ENCODE measurements around the gene SELENOH.
A peak's percentile ranks its signal among the peaks of the same experiment; 100 is the strongest.

SELENOH gene

DNA sequence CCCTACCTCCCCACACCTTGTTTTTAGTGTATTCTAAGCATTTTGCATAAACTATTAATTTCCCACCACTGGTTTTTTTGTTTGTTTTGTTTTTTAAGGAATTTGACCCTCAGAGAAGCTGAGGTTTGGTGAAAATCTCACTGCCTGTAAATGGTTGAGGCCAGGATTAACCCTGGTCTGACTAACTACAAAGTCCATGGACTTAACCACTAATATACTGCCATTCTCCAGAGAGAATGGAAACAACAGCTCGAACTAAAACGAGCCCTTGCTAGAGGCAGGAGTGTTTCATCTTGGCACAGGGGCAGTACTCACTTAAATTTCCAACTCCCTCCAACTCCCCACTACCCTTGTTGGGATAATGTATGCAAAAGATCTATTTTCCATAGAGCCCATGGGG lies 23.3 kb downstream of the SELENOH start:
- Mint-ChIP-seq H3K27me3 (no peaks in the 10 kb centered on the region), H3K27ac (no peak overlapping the region), H3K4me1 (peaks cover 26% of the 10 kb centered on the region), H3K4me3 (no peak overlapping the region), H3K36me3 (peaks cover 6% of the 10 kb centered on the region), H3K9me3 (no peaks in the 10 kb centered on the region)

DNA sequence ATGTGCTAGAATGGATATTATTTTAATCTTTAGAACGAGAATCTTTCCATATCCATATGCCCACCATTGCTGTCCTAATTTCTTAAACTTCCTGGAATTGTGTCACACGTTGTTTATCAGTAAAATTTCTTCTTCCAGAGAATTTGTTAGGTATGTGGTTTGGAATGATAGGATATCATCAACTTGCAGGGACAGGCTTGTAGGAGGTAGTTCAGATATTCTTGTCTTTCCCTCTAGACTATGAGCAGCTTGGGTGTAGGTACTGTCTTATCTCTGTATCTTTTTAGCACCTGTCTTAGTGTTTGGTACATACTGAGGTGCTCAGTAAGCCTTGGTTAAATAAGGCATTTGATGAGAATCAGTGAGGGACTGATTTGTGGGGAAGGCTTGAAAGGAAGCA lies 23.7 kb downstream of the SELENOH start:
- Mint-ChIP-seq H3K36me3 (peaks cover 8% of the 10 kb centered on the region), H3K9me3 (no peaks in the 10 kb centered on the region), H3K27me3 (no peaks in the 10 kb centered on the region), H3K4me3 (no peak overlapping the region), H3K27ac (no peak overlapping the region), H3K4me1 (peaks cover 26% of the 10 kb centered on the region)

DNA sequence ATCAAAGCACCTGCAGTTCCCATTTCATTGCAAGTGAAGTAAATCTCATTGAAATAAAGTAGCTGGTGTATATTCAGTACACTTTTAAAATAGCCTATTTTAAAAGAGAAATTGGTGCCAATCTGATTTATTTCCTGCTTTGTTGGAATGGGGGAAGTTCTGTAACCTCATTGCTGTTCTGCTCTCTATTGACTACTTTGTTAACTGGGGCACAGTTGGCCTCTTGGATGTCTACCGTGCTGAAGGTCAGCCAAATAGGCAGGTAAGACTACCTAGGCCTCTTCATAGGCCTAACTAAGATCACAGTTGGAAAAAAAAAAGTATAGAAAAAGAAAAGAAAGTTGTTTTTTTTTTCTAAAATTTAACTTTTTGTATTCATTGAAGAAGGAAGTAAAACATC lies 29.5 kb downstream of the SELENOH start:
- peaks cover 5% of the 10 kb centered on the region for H3K4me1 Mint-ChIP-seq

DNA sequence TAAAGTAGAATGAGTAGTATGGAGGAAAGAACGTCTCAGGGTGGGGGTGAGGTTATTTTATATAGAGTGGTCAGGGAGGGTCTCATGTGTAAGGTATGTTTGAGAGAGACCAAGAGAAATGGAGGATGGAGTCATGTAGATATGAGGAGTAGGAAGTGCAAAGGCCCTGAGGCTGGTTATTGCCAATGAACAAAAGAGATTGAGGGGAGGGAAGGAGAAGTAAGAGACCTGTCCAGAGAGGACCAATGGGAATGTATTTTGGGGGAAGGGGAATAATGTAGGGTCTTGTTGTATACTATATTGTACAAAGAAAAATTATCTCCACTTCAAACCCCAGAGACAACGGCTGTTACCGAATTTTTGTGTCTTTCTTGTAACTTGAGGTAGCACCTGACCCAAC lies 30.1 kb downstream of the SELENOH start:
- Mint-ChIP-seq H3K36me3 (peaks cover 8% of the 10 kb centered on the region), H3K4me1 (peaks cover 5% of the 10 kb centered on the region), H3K27me3 (no peaks in the 10 kb centered on the region), H3K9me3 (no peaks in the 10 kb centered on the region), H3K4me3 (no peak overlapping the region), H3K27ac (no peak overlapping the region)

More for the DNA sequence above, 29.5 kb downstream of the SELENOH start:
- peaks cover 9% of the 10 kb centered on the region for H3K36me3 Mint-ChIP-seq
- H3K27ac Mint-ChIP-seq = no peak overlapping the region
- H3K27me3 Mint-ChIP-seq = no peaks in the 10 kb centered on the region
- no peak overlapping the region for H3K4me3 Mint-ChIP-seq
- H3K9me3 Mint-ChIP-seq = no peaks in the 10 kb centered on the region

DNA sequence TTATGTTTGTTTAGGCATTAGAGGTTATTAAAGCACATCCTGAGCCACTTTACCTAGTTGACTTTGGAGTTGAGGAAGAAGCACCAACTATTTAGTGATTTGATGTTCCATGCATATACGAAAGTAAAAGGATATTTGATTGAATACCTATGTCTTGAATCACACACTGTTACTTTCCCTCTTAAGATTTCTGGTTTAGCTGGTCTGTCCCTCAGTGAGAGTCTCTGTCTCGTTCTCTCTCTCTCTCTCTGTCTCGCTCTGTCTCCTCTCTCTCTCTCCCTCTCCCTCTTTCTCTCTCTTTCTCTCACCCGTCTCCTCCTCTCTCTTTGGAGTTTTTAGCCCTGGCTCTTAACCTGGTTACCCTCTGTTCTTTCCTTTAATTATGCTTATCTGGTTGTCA lies 31.3 kb downstream of the SELENOH start:
- Mint-ChIP-seq H3K9me3 (no peaks in the 10 kb centered on the region), H3K4me1 (peaks cover 5% of the 10 kb centered on the region), H3K27me3 (no peaks in the 10 kb centered on the region), H3K4me3 (no peak overlapping the region), H3K36me3 (peaks cover 7% of the 10 kb centered on the region), H3K27ac (no peak overlapping the region)

DNA sequence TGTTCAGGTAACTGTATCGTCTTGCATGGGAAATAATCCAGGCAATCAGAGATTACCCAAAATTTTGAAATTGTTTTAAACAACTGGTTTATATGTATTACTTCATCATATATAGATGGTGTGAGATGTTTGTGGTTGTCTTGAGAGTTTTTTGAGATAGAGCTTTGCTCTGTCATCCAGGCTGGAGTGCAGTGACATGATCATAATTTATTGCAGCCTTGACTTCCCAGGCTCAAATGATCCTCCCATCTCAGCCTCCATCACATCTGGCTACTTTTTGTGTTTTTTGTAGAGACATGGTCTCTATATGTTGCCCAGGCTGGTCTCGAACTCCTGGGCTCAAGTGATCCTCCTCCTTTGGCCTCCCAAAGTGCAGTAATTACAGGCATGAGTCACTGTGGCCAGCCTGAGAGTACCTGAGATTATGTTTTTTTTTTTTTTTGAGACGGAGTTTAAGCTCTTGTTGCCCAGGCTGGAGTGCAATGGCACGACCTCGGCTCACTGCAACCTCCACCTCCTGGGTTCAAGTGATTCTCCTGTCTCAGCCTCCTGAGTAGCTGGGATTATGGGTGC lies 31.8 kb downstream of the SELENOH start:
- Mint-ChIP-seq H3K27ac (no peak overlapping the region), H3K4me1 (peaks cover 5% of the 10 kb centered on the region), H3K4me3 (no peak overlapping the region)

DNA sequence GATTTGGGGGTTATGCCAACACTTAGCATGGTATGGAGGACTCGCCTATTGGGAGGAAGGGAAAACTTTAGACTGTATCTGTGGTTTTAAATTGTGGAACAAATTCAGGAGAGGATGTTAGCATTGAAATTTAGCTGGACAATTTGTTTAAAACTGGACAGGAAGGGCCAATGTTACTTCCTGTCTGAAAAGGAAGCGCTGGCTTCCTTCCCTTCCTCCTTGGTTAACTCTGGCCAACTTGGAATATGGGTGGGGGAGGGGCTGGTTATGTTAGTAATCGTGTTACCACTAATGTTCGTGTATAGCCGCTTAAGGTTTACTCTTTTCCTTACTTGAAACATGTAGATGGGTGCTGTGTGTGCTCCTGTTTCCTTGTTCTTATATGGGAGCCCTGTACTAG lies 34.2 kb downstream of the SELENOH start:
- no peak overlapping the region for H3K27ac Mint-ChIP-seq

More for the DNA sequence above, 31.8 kb downstream of the SELENOH start:
- H3K27me3 Mint-ChIP-seq = no peaks in the 10 kb centered on the region
- no peaks in the 10 kb centered on the region for H3K9me3 Mint-ChIP-seq
- peaks cover 5% of the 10 kb centered on the region for H3K36me3 Mint-ChIP-seq

DNA sequence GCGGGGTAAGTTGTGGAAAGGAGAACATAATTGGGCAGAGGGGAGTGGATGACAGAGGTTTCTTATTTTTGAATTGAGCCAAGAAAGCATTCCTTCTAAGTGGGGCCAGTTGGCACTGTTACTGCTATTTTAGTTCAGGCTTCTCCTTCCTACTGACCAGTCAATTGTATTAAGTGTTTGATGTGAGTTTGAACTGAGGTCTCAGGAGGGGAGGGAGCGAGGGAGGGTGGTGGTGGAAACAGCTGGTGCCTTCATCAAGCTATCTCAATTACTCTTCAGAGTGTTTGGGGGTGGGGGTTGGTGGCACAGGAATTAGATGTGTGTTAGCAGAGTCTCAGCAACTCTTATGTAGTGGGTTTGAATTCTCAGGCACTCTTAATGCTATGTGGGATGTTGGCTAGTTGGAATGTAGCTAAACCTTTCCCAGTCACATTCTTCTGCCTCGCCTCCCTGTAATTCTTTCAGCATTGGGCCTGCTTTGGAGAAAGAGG lies 34.8 kb downstream of the SELENOH start:
- no peak overlapping the region for H3K4me3 Mint-ChIP-seq
- peaks cover 2% of the 10 kb centered on the region for H3K36me3 Mint-ChIP-seq
- peaks cover 14% of the 10 kb centered on the region for H3K4me1 Mint-ChIP-seq
- H3K9me3 Mint-ChIP-seq = no peaks in the 10 kb centered on the region
- H3K27me3 Mint-ChIP-seq = no peaks in the 10 kb centered on the region
- H3K27ac Mint-ChIP-seq = no peak overlapping the region

More for the DNA sequence above, 34.2 kb downstream of the SELENOH start:
- H3K4me1 Mint-ChIP-seq = peaks cover 14% of the 10 kb centered on the region
- H3K27me3 Mint-ChIP-seq = no peaks in the 10 kb centered on the region
- no peak overlapping the region for H3K4me3 Mint-ChIP-seq
- H3K36me3 Mint-ChIP-seq = peaks cover 2% of the 10 kb centered on the region
- no peaks in the 10 kb centered on the region for H3K9me3 Mint-ChIP-seq

DNA sequence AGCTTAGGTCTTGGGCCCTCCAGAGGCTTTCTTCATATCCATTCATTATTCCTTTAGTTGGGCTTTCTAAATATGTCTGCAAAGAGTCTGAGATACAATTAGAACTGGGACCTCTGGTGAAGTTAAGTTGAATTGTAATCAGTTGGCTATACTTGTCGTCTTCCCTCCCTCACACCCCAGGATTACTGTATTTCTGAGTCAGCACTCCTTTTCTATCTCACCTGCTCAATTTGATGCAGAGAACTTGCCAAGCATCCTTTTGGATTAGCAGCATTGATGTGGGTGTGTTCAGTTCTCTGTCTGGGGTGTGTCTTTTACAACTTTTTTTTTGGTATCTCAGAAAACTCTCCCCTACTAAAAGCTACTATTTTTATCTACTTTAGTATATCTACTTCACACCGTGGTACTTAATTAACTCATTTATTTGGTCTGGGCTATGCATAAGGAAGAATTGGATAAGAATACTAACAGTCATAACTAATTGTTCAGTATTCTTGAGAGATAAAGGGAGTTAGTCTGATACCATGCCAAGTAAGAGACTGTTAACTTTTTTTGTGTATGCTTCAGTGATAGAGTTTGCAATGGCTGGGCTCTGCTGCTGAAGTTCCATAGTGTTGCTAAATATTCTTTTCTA lies 35.4 kb downstream of the SELENOH start:
- Mint-ChIP-seq H3K27ac (no peak overlapping the region), H3K36me3 (peaks cover 7% of the 10 kb centered on the region), H3K4me3 (no peak overlapping the region), H3K27me3 (no peaks in the 10 kb centered on the region), H3K4me1 (peaks cover 19% of the 10 kb centered on the region), H3K9me3 (no peaks in the 10 kb centered on the region)

DNA sequence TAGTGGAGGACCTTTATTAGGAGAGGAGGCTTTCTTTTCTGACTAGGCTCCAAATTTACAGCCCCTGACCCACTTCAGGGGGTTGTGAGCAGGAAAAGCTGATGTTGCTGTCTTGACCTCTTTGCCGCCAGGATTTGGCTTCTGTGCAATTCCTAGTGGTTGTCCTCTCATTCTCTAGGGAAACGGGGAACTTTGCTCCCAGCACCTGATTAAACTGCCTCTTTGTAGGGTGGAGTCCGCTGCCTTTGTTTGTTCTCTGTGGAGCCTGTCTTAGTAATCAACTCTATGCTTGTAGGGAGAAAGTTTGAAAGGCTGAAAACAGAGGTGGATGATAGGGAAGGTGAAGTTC lies 36.7 kb downstream of the SELENOH start:
- H3K36me3 Mint-ChIP-seq = peaks cover 9% of the 10 kb centered on the region
- no peaks in the 10 kb centered on the region for H3K27me3 Mint-ChIP-seq
- no peak overlapping the region for H3K4me3 Mint-ChIP-seq
- H3K27ac Mint-ChIP-seq = no peak overlapping the region
- no peaks in the 10 kb centered on the region for H3K9me3 Mint-ChIP-seq
- H3K4me1 Mint-ChIP-seq = peaks cover 22% of the 10 kb centered on the region

DNA sequence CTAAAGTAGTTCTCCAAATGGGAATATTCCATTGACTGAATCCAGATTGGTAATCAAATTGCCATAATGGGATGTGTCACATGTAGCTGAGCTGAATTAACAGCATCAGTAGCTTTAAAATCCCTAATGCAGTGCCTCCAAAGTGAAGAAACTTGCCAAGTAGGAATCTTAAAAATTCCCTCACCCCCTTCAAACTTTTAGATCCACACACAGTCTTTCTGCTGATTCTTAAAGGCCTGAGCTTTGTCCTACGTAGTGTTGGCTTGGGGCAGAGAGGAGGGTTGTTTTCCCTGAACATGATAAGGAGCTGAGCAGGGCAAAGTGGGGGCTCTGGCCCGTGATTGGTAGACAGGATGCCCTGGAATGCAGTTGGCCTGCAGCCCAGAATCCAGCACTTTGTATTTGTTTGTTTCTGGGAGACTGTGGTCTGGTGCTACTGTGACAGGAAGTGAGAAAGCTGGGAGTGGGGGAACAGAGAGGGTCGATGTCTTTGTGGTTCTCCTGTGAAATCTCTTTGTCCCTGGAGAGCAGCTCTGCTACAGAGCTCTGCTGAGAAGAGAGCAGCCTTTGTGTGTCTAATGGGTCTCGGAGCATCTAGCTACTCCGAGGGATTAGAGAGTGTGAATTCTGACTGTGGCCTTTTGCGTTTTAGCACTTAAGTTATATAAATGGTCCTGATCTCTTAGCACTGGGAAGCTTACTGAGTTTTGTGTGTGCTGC lies 37.2 kb downstream of the SELENOH start:
- Mint-ChIP-seq H3K9me3 (no peaks in the 10 kb centered on the region), H3K27ac (no peak overlapping the region), H3K4me1 (peaks cover 22% of the 10 kb centered on the region), H3K27me3 (no peaks in the 10 kb centered on the region), H3K36me3 (peaks cover 9% of the 10 kb centered on the region), H3K4me3 (no peak overlapping the region)

DNA sequence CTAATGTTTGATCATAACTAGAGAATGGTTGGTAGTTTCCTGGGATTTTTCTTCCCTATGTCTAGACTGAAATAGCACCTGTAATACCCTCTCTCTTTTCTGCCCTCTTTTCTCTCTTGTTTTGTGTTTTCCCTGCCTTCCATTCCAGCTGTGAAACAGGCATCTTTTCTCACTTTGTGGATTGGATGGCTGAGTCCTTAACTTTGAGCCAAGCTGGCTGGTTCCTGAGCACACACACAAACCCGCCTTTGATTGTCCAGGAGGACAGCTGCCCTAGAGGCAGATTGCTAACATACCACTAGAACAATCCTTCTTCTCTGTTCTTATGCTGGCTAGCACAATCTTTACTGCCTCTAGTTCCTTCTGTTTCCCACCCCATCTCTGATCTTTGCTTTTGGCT lies 38.0 kb downstream of the SELENOH start:
- Mint-ChIP-seq H3K27me3 (no peaks in the 10 kb centered on the region), H3K27ac (no peak overlapping the region), H3K9me3 (no peaks in the 10 kb centered on the region), H3K36me3 (peaks cover 9% of the 10 kb centered on the region), H3K4me1 (peaks cover 22% of the 10 kb centered on the region), H3K4me3 (no peak overlapping the region)

DNA sequence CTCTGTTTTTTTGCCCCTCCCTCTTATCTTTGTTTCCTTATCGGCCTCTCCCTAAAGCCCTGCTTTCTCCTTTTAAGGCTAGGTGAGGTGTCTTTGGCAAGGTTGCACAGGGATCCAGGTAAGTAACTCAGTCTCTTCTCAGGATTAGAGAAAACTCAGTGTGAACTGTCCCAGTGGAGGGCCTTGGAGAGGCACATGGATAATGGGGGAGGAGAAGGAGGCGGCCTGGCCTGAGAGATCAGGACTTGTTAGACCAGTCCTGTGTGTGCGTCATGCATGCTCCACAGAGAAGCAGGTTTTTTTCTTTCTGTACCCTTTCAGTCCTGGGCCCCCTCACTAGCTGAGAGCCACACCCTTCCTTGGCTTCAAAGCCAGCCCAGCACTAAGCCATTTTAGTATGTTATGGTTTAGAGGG lies 40.2 kb downstream of the SELENOH start:
- Mint-ChIP-seq H3K27me3 (no peaks in the 10 kb centered on the region), H3K27ac (peak overlapping the region; percentile 63), H3K4me3 (no peak overlapping the region), H3K36me3 (peaks cover 7% of the 10 kb centered on the region), H3K9me3 (no peaks in the 10 kb centered on the region), H3K4me1 (peaks cover 17% of the 10 kb centered on the region)

DNA sequence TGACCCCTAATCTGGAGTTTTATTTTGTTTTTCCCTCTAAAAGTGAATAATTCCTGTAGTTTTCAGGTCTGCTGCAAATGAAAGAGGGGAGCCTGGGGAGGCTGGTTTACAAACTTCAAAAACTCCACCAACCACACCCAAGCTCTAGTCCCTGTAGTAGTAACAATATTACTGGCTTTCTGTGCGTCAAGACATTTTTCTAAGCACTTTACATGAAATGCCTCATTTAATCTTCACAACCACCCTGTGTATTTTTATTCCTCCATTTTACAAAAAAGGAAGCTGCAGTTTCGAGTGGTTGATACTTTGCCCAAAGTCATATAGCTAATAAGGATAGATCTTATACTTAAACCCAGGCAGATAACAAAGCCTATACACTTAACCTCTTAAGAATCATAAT lies 43.8 kb downstream of the SELENOH start:
- Mint-ChIP-seq H3K27ac (no peak overlapping the region), H3K27me3 (no peaks in the 10 kb centered on the region), H3K4me3 (no peak overlapping the region), H3K4me1 (peaks cover 14% of the 10 kb centered on the region), H3K9me3 (no peaks in the 10 kb centered on the region), H3K36me3 (peaks cover 7% of the 10 kb centered on the region)

DNA sequence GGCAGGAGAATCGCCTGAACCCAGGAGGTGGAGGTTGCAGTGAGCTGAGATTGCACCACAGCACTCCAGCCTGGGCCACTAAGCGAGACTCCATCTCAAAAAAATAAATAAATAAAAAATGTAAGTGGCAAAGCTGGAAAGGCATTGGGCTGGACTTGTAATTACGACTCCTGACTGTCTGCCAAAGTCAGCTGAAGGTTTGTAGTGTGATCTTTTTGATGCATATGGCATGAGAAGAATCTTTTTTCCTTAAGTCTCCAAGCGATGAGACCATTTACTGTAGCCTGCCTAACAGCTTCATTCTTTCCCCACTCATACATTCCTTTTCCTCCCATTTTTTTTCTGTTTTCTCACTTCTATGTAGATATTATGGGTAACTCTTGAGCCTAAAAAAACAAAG lies 45.1 kb downstream of the SELENOH start:
- Mint-ChIP-seq H3K9me3 (no peaks in the 10 kb centered on the region), H3K27ac (no peak overlapping the region), H3K4me3 (no peak overlapping the region), H3K27me3 (no peaks in the 10 kb centered on the region), H3K36me3 (peaks cover 4% of the 10 kb centered on the region), H3K4me1 (peaks cover 19% of the 10 kb centered on the region)

DNA sequence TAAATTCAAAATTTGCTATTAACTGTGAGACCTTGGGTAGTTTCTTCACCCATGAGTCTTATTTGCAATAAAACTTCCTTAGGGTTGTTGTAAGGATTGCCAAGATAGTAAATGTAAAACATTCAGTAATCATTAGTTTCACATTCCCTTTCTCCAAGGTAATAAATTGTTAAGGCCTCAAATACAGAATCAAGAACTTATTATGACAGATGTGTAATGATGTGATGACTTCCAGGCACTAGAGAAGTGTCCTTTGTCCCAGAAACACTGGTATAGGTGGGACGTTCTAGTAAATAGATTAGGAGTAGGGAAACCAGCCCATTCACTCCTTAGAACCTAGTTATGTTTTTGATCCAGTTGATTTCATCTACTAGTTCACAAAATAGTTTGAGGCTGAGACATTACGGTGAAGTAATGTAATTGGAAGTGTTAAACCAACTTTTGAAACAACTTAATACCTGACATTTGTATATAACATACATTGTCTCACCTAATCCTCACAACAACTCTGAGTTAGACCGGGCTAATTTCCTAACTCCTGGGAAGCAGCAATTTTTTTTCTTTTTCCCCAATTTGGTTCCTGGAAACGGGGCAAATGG lies 45.8 kb downstream of the SELENOH start:
- H3K9me3 Mint-ChIP-seq = no peaks in the 10 kb centered on the region
- peaks cover 20% of the 10 kb centered on the region for H3K4me1 Mint-ChIP-seq
- H3K36me3 Mint-ChIP-seq = no peaks in the 10 kb centered on the region
- no peak overlapping the region for H3K4me3 Mint-ChIP-seq
- no peaks in the 10 kb centered on the region for H3K27me3 Mint-ChIP-seq
- no peak overlapping the region for H3K27ac Mint-ChIP-seq
